Measurements from ENCODE around the gene ZNF480. TPM values are rescaled to one million over a fixed set of nuclear protein-coding genes. Genes with fewer than 3 reads are reported as not detected.
"Not testable (repeated sequence)": the region's sequence is repeated elsewhere in the genome, so short reads cannot be mapped to it uniquely, and the experiment has no call there.

Gene ZNF480
- polyA plus RNA-seq (2013, experiment 1 of 2): 8.6 TPM
- 8.6 TPM for polyA plus RNA-seq (2013, experiment 2 of 2)

GRCh38 chr19:52296773-52297600 is at the start of gene ZNF480:
TSS of gene ZNF480 (plus strand) at chr19:52297169. CDS start at chr19:52300413, 3,244 bp downstream.
- no peaks in the 10 kb centered on the region for H3K27me3 ChIP-seq (ENCODE audit: control insufficient read depth in 3 of 3, insufficient read depth in 3 of 3, low read depth in 1 of 3, low read length in 3 of 3)
- peaks cover 5 to 39% of the 10 kb centered on the region in 2 donors for H3K9me3 ChIP-seq (replicated peaks in 1 of 2; ENCODE audit: control insufficient read depth in 2 of 2, insufficient read depth in 1 of 2, low read depth in 1 of 2, low read length in 2 of 2)
- peaks cover 0 to 6% of the 10 kb centered on the region in 2 donors for H3K4me1 ChIP-seq (ENCODE audit: control insufficient read depth in 2 of 2, insufficient read depth in 1 of 2, low read depth in 1 of 2, low read length in 2 of 2)
- H3K36me3 ChIP-seq (replicated peaks in 1 of 2; ENCODE audit: control insufficient read depth in 2 of 2, insufficient read depth in 2 of 2, low read length in 2 of 2): peaks cover 22 to 55% of the 10 kb centered on the region in 2 donors
- no peak within 1 kb of the TSS for H2BK120ac ChIP-seq (ENCODE audit: low read depth, low read length)
- H3K27ac ChIP-seq (replicated peaks; ENCODE audit: low read length): peak within 1 kb of the TSS; percentile 10
- H3K4ac ChIP-seq (ENCODE audit: low read length): peak within 1 kb of the TSS; percentile 53
- peak within 1 kb of the TSS; percentile 24 for H2AK5ac ChIP-seq (ENCODE audit: low read depth, low read length)
- DNase-seq (ENCODE audit: low spot score): peak; percentile 61
- peak within 1 kb of the TSS; percentile 34 for H3K23ac ChIP-seq (ENCODE audit: low read depth, low read length, poor library complexity)
- peak within 1 kb of the TSS; percentile 89 for H3K9ac ChIP-seq (ENCODE audit: low read depth, low read length, poor library complexity)
- H2BK5ac ChIP-seq (ENCODE audit: low read length): peak within 1 kb of the TSS; percentile 16
- peaks cover 5% of the 10 kb centered on the region for H3K79me1 ChIP-seq (ENCODE audit: low read depth, low read length)
- H3K18ac ChIP-seq (ENCODE audit: low read length): peak within 1 kb of the TSS; percentile 66
- H2AFZ ChIP-seq (ENCODE audit: low read length): peak within 1 kb of the TSS; percentile 95
- H3K14ac ChIP-seq (ENCODE audit: low read length): peak within 1 kb of the TSS; percentile 89
- no peak within 1 kb of the TSS for H4K8ac ChIP-seq (ENCODE audit: low read depth, low read length)
- H4K91ac ChIP-seq (ENCODE audit: low read depth, low read length, poor library complexity): no peak within 1 kb of the TSS
- peak within 1 kb of the TSS; percentile 69 for H3K4me2 ChIP-seq (ENCODE audit: insufficient read depth, low read length, poor library complexity, severe bottlenecking)
- WGBS, 2 donors (ENCODE audit: extremely low coverage in 2 of 2, insufficient read length in 2 of 2, insufficient replicate concordance in 1 of 2): no CpG with 5 or more reads among the region's 75 CpGs
- peak within 1 kb of the TSS; percentile 97 to 100 for H3K4me3 ChIP-seq (ENCODE audit: low read length in 2 of 2)
- H2BK12ac ChIP-seq (ENCODE audit: low read length): peak within 1 kb of the TSS; percentile 18
- no peak within 1 kb of the TSS for H2BK15ac ChIP-seq (ENCODE audit: low read length)

- no peaks in the 10 kb centered on the region for H3K79me1 ChIP-seq (ENCODE audit: low read depth, low read length)
- no peaks in the 10 kb centered on the region for H3K36me3 ChIP-seq (replicated peaks in 1 of 2; ENCODE audit: control insufficient read depth in 2 of 2, insufficient read depth in 2 of 2, low read length in 2 of 2)
- H2AFZ ChIP-seq (ENCODE audit: low read length): no peak overlapping the region
- H2BK5ac ChIP-seq (ENCODE audit: low read length): no peak overlapping the region
- H2AK5ac ChIP-seq (ENCODE audit: low read depth, low read length): no peak overlapping the region
- H3K4me1 ChIP-seq (ENCODE audit: control insufficient read depth in 2 of 2, insufficient read depth in 1 of 2, low read depth in 1 of 2, low read length in 2 of 2): no peaks in the 10 kb centered on the region
- no peak overlapping the region for H3K9ac ChIP-seq (ENCODE audit: low read depth, low read length, poor library complexity)
- no peak overlapping the region for H3K27ac ChIP-seq (replicated peaks; ENCODE audit: low read length)
- no CpG with 5 or more reads among the region's 6 CpGs for WGBS, 2 donors (ENCODE audit: extremely low coverage in 2 of 2, insufficient read length in 2 of 2, insufficient replicate concordance in 1 of 2)
- H3K4me2 ChIP-seq (ENCODE audit: insufficient read depth, low read length, poor library complexity, severe bottlenecking): no peak overlapping the region
- H3K4me3 ChIP-seq (ENCODE audit: low read length in 2 of 2): no peak overlapping the region
- H2BK15ac ChIP-seq (ENCODE audit: low read length): no peak overlapping the region
- H3K14ac ChIP-seq (ENCODE audit: low read length): no peak overlapping the region
- no peaks in the 10 kb centered on the region for H3K27me3 ChIP-seq (ENCODE audit: control insufficient read depth in 3 of 3, insufficient read depth in 3 of 3, low read depth in 1 of 3, low read length in 3 of 3)
- no peak for DNase-seq (ENCODE audit: low spot score)
- no peak overlapping the region for H3K23ac ChIP-seq (ENCODE audit: low read depth, low read length, poor library complexity)
- no peak overlapping the region for H4K91ac ChIP-seq (ENCODE audit: low read depth, low read length, poor library complexity)
- no peak overlapping the region for H3K18ac ChIP-seq (ENCODE audit: low read length)
- H3K9me3 ChIP-seq (replicated peaks in 1 of 2; ENCODE audit: control insufficient read depth in 2 of 2, insufficient read depth in 1 of 2, low read depth in 1 of 2, low read length in 2 of 2): no peaks in the 10 kb centered on the region
- H2BK120ac ChIP-seq (ENCODE audit: low read depth, low read length): no peak overlapping the region
- H4K8ac ChIP-seq (ENCODE audit: low read depth, low read length): no peak overlapping the region
- H3K4ac ChIP-seq (ENCODE audit: low read length): no peak overlapping the region
- H2BK12ac ChIP-seq (ENCODE audit: low read length): no peak overlapping the region
Measured at GRCh38 chr19:52248241-52248640, 48.7 kb upstream of the ZNF480 start.

- H3K4me3 ChIP-seq (ENCODE audit: low read length in 2 of 2): no peak overlapping the region
- no peak overlapping the region for H2BK12ac ChIP-seq (ENCODE audit: low read length)
- no peaks in the 10 kb centered on the region for H3K36me3 ChIP-seq (replicated peaks in 1 of 2; ENCODE audit: control insufficient read depth in 2 of 2, insufficient read depth in 2 of 2, low read length in 2 of 2)
- H2AK5ac ChIP-seq (ENCODE audit: low read depth, low read length): no peak overlapping the region
- no peak overlapping the region for H2BK5ac ChIP-seq (ENCODE audit: low read length)
- WGBS, 2 donors (ENCODE audit: extremely low coverage in 2 of 2, insufficient read length in 2 of 2, insufficient replicate concordance in 1 of 2): no CpG with 5 or more reads among the region's 5 CpGs
- no peak overlapping the region for H2AFZ ChIP-seq (ENCODE audit: low read length)
- peaks cover 4 to 9% of the 10 kb centered on the region in 2 donors for H3K9me3 ChIP-seq (replicated peaks in 1 of 2; ENCODE audit: control insufficient read depth in 2 of 2, insufficient read depth in 1 of 2, low read depth in 1 of 2, low read length in 2 of 2)
- H2BK120ac ChIP-seq (ENCODE audit: low read depth, low read length): no peak overlapping the region
- no peaks in the 10 kb centered on the region for H3K4me1 ChIP-seq (ENCODE audit: control insufficient read depth in 2 of 2, insufficient read depth in 1 of 2, low read depth in 1 of 2, low read length in 2 of 2)
- no peak overlapping the region for H3K27ac ChIP-seq (replicated peaks; ENCODE audit: low read length)
- no peak overlapping the region for H3K4me2 ChIP-seq (ENCODE audit: insufficient read depth, low read length, poor library complexity, severe bottlenecking)
- no peak overlapping the region for H3K14ac ChIP-seq (ENCODE audit: low read length)
- DNase-seq (ENCODE audit: low spot score): no peak
- H3K27me3 ChIP-seq (ENCODE audit: control insufficient read depth in 3 of 3, insufficient read depth in 3 of 3, low read depth in 1 of 3, low read length in 3 of 3): peaks cover 0 to 3% (median 0%) of the 10 kb centered on the region in 3 experiments
- no peak overlapping the region for H3K23ac ChIP-seq (ENCODE audit: low read depth, low read length, poor library complexity)
- H3K9ac ChIP-seq (ENCODE audit: low read depth, low read length, poor library complexity): no peak overlapping the region
- no peak overlapping the region for H3K18ac ChIP-seq (ENCODE audit: low read length)
- no peak overlapping the region for H2BK15ac ChIP-seq (ENCODE audit: low read length)
- no peak overlapping the region for H3K4ac ChIP-seq (ENCODE audit: low read length)
- H4K91ac ChIP-seq (ENCODE audit: low read depth, low read length, poor library complexity): no peak overlapping the region
- H4K8ac ChIP-seq (ENCODE audit: low read depth, low read length): no peak overlapping the region
- no peaks in the 10 kb centered on the region for H3K79me1 ChIP-seq (ENCODE audit: low read depth, low read length)
Measured at GRCh38 chr19:52258426-52258825, 38.5 kb upstream of the ZNF480 start.

GRCh38 chr19:52265556-52265955 is 31.4 kb upstream of the ZNF480 start:
- not testable (repeated sequence) for H3K14ac ChIP-seq (ENCODE audit: low read length); DNase-seq (ENCODE audit: low spot score); H3K23ac ChIP-seq (ENCODE audit: low read depth, low read length, poor library complexity); H2BK15ac ChIP-seq (ENCODE audit: low read length); H3K79me1 ChIP-seq (ENCODE audit: low read depth, low read length); H3K4me2 ChIP-seq (ENCODE audit: insufficient read depth, low read length, poor library complexity, severe bottlenecking); H2BK12ac ChIP-seq (ENCODE audit: low read length); H3K4me3 ChIP-seq (ENCODE audit: low read length in 2 of 2); H3K4me1 ChIP-seq (ENCODE audit: control insufficient read depth in 2 of 2, insufficient read depth in 1 of 2, low read depth in 1 of 2, low read length in 2 of 2); H3K27me3 ChIP-seq (ENCODE audit: control insufficient read depth in 3 of 3, insufficient read depth in 3 of 3, low read depth in 1 of 3, low read length in 3 of 3); H3K9me3 ChIP-seq (replicated peaks in 1 of 2; ENCODE audit: control insufficient read depth in 2 of 2, insufficient read depth in 1 of 2, low read depth in 1 of 2, low read length in 2 of 2); H3K4ac ChIP-seq (ENCODE audit: low read length); H3K18ac ChIP-seq (ENCODE audit: low read length); H2BK120ac ChIP-seq (ENCODE audit: low read depth, low read length); H2AK5ac ChIP-seq (ENCODE audit: low read depth, low read length); H3K36me3 ChIP-seq (replicated peaks in 1 of 2; ENCODE audit: control insufficient read depth in 2 of 2, insufficient read depth in 2 of 2, low read length in 2 of 2); H4K91ac ChIP-seq (ENCODE audit: low read depth, low read length, poor library complexity); H2BK5ac ChIP-seq (ENCODE audit: low read length); H2AFZ ChIP-seq (ENCODE audit: low read length); H4K8ac ChIP-seq (ENCODE audit: low read depth, low read length); H3K27ac ChIP-seq (replicated peaks; ENCODE audit: low read length); H3K9ac ChIP-seq (ENCODE audit: low read depth, low read length, poor library complexity)
- no CpG with 5 or more reads among the region's 6 CpGs for WGBS, 2 donors (ENCODE audit: extremely low coverage in 2 of 2, insufficient read length in 2 of 2, insufficient replicate concordance in 1 of 2)
